ENCODE results near the gene FRG2.
"Not testable (repeated sequence)": the region's sequence is repeated elsewhere in the genome, so short reads cannot be mapped to it uniquely, and the experiment has no call there.

The FRG2 gene

DNA sequence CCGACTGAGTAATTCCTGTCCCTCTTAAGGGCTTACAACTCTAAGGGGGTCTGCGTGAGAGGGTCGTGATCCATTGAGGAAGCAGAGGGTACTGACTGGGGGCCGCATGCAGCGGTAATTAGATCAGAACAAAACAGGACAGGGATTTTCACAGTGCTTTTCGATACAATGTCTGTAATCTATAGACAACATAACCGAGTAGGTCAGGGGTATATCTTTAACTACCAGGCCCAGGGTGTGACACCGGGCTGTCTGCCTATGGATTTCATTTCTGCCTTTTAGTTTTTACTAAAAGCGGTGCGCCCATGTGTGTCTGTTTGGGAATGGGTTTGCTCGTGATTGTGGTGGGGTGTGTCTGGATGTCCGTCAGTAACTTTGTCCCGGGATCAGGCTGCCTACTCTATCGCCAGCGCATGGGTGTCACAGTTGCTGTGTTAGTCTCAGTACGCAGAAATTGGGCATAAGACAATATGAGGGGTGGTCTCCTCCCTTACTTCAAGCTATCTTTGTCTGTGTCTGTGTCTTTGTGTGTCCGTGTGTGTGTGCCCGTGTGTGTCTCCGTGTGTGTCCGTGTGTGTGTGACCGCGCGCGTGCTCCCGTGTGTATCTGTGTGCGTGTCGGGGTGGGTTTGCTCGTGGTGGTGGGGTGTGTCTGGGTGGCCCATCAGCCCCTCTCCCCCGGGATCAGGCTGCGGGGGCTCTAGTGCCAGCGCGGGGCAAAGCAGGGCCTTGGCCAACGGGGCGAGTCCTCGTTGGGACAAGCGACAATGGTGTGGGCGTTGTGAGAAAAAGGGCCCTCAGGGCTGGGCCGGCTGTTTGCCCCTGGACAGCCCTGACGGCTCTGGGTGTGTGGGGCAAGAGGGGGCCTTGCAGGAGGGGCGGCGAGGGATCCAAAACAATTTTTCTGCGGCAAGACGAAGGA lies 10.4 kb downstream of the FRG2 start:
- DNase-seq (ENCODE audit: low read depth), result no peak

DNA sequence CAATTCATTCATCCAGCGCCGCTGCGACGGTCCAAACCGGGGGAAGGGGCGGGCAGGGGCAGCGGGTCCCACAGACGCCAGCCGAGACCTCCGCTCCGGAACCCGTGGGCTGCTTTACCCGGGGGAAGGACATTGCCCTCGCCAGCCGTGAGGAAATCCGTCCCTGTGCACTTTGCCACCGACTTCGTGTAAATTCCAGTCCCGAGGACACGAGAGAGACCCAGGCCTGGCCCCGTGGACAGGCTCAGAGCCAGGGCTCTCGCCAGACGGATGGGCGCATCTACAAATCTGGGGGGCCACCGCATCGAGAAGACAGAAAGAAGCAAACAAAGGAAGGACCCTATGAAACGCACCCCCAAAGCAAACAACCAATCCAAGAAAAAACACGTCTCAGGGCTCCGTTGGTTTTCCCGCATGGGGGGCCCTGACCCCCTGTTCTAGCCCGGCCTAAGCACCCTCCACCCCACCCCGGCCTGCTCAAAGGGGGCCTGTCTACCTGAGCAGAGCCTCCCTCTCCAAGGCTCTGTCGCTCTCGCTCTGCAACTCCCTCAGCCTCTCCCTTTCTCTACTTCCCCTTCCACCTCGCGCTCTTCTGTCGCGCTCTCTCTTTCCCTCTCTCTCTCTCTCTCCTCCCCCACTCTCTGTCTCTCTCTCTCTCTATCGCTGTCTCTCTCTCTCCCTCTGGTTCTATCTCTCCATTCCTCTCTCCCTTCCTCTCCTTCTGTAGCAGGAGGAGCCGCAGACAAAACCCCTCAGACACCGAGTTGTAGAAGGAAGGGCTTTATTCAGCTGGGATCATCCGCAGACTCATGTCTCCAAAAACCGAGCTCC lies 11.3 kb downstream of the FRG2 start:
- DNase-seq (ENCODE audit: low read depth), result no peak

DNA sequence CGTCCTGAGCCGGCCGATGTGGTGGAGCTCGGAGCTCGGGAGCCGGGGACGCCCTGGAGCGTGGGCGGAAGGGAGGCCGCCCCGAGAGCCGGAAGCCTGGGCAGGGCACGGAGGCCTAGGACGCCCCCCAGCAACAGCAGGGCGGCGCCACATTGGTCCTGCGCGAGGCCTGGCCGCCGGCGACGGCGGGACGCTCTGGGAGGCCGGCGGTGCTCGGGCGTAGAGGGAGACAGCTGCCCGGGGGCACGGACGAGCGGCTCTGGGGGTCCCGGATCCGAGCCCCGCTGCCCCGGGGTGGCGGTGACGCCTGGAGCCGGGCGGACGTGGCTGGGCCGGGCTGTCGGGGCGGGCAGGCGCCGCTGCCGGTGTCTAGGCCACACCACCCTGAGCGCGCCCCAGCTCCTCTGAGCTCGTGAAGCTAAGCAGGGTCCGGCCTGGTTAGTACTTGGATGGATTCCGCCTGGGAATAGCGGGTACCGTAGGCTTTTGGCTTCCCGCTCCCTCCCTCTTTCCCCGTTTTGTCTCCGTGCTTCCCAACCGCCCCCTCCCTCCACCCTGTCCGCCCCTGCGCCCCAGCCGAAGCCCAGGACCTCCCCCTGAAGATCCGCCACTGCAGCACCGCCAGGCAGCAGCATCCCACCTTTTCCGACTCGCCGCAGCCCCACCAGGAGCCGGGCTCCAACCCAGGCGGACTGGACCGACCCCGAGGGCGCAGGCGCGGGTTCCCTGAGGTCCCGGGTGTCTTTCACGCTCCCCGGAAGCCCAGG lies 12.1 kb downstream of the FRG2 start:
- no peak for DNase-seq (ENCODE audit: low read depth)

DNA sequence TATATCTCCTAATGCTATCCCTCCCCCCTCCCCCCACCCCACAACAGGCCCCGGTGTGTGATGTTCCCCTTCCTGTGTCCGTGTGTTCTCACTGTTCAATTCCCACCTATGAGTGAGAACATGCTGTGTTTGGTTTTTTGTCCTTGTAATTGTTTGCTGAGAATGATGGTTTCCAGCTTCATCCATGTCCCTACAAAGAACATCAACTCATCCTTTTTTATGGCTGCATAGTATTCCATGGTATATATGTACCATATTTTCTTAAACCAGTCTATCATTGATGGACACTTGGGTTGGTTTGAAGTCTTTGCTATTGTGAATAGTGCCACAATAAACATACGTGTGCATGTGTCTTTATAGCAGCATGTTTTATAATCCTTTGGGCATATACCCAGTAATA lies 37.1 kb downstream of the FRG2 start:
- DNase-seq (ENCODE audit: low read depth), result not testable (repeated sequence)

DNA sequence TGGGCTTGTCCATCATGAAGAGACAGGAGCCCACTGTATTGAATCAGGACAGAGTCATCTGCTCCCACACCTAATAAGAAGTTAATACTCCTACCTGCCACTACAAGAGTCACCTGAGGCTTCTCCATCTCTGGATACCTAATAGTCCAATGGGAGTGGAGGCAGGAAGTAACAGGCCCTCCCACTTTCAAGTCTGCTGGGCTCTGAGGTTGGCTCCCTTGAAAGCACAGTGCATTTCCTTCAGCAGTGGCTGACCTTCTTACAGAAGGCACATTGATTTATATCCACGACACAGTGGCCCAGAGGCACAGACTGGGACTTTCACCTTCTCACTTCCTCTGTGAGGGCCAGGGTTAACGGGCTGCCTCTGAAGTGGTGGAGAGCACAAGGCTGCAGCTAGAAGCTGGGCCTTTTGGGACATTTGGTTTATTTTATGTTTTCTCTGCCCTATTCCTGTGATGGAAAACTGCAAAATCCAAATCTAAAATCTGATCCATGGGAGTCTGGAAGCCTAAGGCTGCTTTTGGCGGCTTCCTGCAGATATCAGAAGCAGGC lies 38.1 kb downstream of the FRG2 start:
- DNase-seq (ENCODE audit: low read depth), result no peak

DNA sequence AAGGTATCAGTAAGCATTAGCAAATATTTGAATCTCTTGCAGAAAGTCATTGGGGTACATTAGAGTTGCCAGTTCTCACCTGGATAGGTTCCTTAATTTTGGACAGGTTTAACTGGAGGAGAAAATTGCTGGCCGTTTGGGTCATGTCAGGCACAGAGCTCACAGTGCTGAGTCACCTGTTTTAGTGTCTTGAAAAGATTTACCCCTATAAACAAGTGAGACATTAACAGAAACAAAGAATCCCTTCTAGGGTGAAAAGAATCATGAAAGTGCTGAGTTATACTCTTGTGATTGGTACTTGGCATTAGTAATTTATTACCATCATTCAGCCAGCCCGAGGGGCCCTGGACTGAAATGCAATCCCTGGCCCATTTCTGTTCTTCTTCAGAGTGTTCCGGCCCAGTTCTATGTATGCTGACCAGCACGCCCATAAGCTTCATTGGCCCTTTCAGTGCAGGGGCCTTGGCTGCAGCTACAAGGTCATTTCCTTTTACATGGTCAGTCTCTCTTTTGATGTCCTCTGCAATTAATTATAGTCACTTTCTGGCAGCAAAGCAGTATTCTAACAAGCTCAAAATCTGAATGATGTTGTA lies 41.3 kb downstream of the FRG2 start:
- DNase-seq (ENCODE audit: low read depth), result not testable (repeated sequence)

DNA sequence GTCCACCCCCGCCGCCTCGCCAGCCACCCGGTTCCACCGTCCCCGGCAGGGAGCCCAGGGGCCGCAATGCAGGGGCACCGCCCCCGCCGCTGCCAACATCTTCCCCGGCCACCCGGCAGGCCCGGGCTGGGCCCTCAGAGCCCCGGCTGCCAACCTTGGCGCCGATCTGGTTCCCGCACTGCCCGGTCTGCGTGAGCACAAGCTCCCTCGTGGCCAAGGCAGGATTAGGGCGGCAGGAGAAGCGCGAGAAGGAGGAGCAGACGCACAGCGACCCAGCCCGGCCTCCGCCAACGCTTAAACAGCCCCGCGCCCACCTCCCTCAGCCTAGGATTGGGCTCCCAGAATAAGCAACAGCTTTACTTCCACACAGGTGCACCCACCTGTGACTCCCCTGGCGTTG lies 42.4 kb downstream of the FRG2 start:
- DNase-seq (ENCODE audit: low read depth), result not testable (repeated sequence)

DNA sequence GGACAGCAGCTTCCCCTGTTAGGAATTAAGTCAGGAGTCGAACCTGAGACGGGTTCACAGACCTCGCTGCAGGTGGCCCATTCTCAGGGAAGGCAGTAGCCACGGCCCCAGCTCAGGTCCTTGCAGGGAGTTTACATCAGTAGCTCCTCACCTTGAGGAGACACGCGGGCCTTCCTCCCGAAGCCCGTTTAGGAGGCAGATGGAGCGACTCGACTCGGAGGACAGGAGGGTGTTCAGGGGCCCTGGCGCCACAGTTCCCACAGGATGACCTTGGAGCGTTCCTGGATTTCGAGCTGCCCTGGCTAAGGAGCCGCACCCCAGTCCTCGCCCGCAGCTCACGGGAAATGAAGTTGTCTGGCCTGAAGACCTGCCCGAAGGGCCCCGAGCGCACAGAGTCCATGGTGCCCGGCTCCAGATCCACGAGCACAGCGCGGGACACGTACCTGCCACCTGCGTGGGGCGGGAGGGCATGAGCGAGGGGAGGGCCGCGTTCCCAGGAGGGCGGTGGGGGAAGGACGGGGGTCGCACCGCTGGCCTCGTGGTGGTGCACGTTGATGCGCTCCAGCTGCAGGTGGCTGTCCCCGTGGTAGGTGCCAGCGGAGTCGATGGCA lies 43.0 kb downstream of the FRG2 start:
- DNase-seq (ENCODE audit: low read depth), result not testable (repeated sequence)

DNA sequence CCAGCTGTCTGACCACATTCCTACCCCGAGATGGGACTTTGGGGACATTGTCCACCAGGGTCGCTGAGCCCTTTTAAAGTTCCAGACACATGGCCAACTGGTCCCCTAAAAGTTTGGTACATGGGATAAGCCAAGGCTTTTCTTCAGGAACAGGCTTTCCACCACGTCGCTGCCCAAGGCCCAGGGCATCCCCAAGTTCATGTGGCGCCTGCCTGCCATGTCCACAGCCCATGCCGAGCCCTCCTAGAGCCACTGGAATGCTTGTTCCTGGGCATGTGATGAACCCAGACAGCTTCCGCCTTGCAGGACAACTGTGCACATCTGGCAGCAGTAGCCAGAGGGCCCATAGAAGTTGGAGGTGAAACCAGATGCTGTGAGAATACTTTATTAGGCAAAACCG lies 45.1 kb downstream of the FRG2 start:
- DNase-seq (ENCODE audit: low read depth), result no peak

DNA sequence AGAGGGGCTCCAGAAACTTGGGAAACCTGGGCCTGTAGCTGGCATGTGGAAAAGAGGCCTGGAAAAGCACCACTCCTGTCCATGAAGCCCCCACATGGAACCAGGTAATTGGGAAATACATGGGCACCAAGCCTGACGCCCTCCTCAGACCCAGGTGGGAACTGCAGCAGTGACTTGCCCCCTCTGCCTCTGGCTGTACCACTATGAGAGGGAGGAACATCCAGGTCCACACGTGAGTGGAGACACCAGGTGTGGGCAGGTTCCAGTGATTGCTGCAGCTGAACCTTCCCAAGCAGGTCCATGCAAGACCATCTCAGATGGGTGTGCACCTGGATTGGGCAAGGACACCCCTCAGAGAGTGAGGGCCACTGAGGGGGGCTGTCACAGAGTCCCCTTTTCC lies 46.8 kb downstream of the FRG2 start:
- not testable (repeated sequence) for DNase-seq (ENCODE audit: low read depth)

DNA sequence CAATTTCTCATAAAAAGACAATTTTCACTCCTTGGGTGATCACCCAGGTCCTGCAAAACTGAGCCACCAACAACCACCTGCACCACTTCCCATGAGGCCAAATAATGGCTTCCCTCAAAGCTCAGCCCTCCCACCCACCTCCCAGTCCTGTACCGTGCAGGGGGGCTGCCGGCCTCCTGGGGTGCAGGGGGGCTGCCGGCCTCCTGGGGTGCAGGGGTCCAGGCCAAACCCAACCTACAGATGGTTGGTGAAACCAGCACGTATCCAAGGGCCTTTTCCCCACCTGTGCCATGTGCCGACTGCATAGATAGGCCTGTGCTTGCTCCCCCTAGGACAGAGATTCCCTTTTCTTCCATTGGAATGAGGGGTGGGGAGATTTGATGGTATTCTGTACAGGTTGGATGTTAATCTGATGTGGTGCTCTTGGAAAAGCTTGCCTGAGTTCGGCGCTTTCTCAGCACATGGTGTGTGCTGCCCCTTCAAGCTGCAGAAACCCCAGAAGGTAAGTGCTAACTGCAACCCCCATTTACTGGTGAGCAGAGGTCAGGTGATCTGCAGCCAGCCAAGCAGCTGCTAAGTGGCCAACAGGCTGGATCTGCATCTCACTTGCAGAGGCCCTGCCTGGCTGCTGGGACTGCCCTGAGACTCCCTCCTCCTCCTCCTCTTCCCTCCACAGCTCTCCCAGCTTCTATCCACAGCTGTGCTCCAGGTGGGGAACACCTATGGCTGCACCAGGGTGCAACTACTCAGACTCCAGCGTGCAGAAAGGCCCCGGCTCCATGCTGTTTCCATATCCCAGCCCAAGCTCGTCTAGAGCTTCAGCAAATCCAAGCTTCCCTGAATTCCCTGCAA lies 47.6 kb downstream of the FRG2 start:
- DNase-seq (ENCODE audit: low read depth), result no peak
